Peyer's patch (tissue), 4 donors: ENCODE data around the gene PARVA.

ENCODE experiments used
- CTCF ChIP-seq, 6 experiments: fragments of 450-650 bp in 4 of 6; fragments of 200-600 bp in 2 of 6; sonication (generic) in 1 of 6; IDR thresholded peaks; one replicate each; pipeline ENCODE4 v1.5.1; 2017 to 2019; ENCODE audit warnings: antibody characterized with exemption in 6 of 6, mild to moderate bottlenecking in 3 of 6, moderate library complexity in 1 of 6
- POLR2A ChIP-seq, 2 donors: fragments of 450-650 bp; IDR thresholded peaks; one replicate each; pipeline ENCODE4 v1.5.1; 2017; ENCODE audit warnings: antibody characterized with exemption in 2 of 2, mild to moderate bottlenecking in 2 of 2, moderate library complexity in 2 of 2

DNA sequence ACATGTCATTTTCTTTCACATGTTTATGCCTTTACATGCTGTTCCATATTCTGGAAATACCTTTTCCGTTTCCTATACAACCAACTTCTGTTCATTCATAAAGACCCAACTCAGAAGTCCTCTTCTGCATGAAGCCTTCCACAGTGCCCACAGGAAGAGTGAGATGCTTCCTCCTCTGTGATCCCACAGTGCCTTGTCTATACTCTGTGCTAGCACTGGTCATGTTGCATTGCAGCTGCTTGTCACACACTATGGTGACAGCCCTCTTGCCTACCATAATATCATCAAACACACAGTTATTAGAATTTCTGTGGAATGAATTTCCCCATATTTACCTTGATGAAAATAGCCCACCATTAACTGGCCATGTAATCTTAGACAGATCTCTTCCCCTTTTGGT lies 8.9 kb downstream of the PARVA start:
- TF ChIP-seq CTCF (IDR thresholded peaks at IDR 0.05): no peak
- no peak for TF ChIP-seq POLR2A (IDR thresholded peaks at IDR 0.05)
